IMR-90 (cell line): Measurements from ENCODE around the gene SBF2. TPM values are rescaled to one million over a fixed set of nuclear protein-coding genes. Genes with fewer than 3 reads are reported as not detected.

Experiments used
- ATAC-seq: fragments of 200-7000 bp; cut with Tn5 transposase; 2 replicates; pipeline ENCODE4 v1.9.1; 2020; ENCODE audit warnings: low read depth, mild to moderate bottlenecking, moderate library complexity
- BruUV-seq: library from RNA; stranded (reverse); fragments of 400-500 nt; replicated peaks from 2 replicates; lab custom pipeline; 2021; lab: Mats Ljungman, UMichigan
- CTCF ChIA-PET: fragments of 300-600 bp; formaldehyde crosslinking; extraction: SDS; loops from one replicate; lab custom pipeline; 2021; ENCODE audit warnings: antibody characterized with exemption; lab: Yijun Ruan, JAX
- POLR2A ChIA-PET: fragments of 300-600 bp; sonication (Branson Sonifier 250); formaldehyde crosslinking; loops from one replicate; lab custom pipeline; 2022; ENCODE audit warnings: antibody characterized with exemption; ENCODE audit not compliant: unreplicated experiment; lab: Charles Lee
- DNase-seq: peaks from one replicate; pipeline ENCODE4 v3.0.0; 2013
- H2AFZ ChIP-seq: replicated peaks from 2 replicates; pipeline ENCODE3; 2013; ENCODE audit warnings: low read length, mild to moderate bottlenecking; ENCODE audit not compliant: poor library complexity
- H2AK5ac ChIP-seq: 2 replicates; pipeline ENCODE4 v1.6.1; 2013; ENCODE audit warnings: low read depth, low read length, inconsistent platforms
- H2AK9ac ChIP-seq: replicated peaks from 2 replicates; pipeline ENCODE3; 2013; ENCODE audit warnings: mild to moderate bottlenecking, low read depth, low read length, moderate library complexity; ENCODE audit not compliant: poor library complexity
- H2BK120ac ChIP-seq: 2 replicates; pipeline ENCODE4 v1.6.1; 2013; ENCODE audit warnings: low read depth, low read length, inconsistent platforms
- H2BK15ac ChIP-seq: 3 replicates; pipeline ENCODE4 v1.6.1; 2013; ENCODE audit warnings: low read depth, low read length, inconsistent platforms
- H2BK20ac ChIP-seq: 2 replicates; pipeline ENCODE4 v1.6.1; 2013; ENCODE audit warnings: low read depth, mild to moderate bottlenecking, inconsistent platforms, low read length, moderate library complexity
- H2BK5ac ChIP-seq: 2 replicates; pipeline ENCODE4 v1.6.1; 2013; ENCODE audit warnings: mild to moderate bottlenecking, low read depth, low read length, inconsistent platforms; ENCODE audit not compliant: poor library complexity, severe bottlenecking
- H3K14ac ChIP-seq: replicated peaks from 2 replicates; pipeline ENCODE4 v1.6.1; 2013; ENCODE audit warnings: low read depth, low read length, inconsistent platforms
- H3K18ac ChIP-seq: 2 replicates; pipeline ENCODE4 v1.6.1; 2013; ENCODE audit warnings: low read depth, low read length, control low read depth
- H3K23ac ChIP-seq: 2 replicates; pipeline ENCODE4 v1.6.1; 2013; ENCODE audit warnings: low read depth, low read length, inconsistent platforms
- H3K27ac ChIP-seq: 2 replicates; pipeline ENCODE4 v1.5.1; 2013; ENCODE audit warnings: mild to moderate bottlenecking, control low read depth, low read length; ENCODE audit not compliant: insufficient read depth
- H3K27me3 ChIP-seq: 2 replicates; pipeline ENCODE4 v1.6.1; 2013; ENCODE audit warnings: low read length; ENCODE audit not compliant: control insufficient read depth, insufficient read depth
- H3K36me3 ChIP-seq: 2 replicates; pipeline ENCODE4 v1.6.1; 2013; ENCODE audit warnings: low read length, mixed read lengths; ENCODE audit not compliant: control insufficient read depth, insufficient read depth
- H3K4ac ChIP-seq: 2 replicates; pipeline ENCODE4 v1.6.1; 2013; ENCODE audit warnings: low read depth, low read length, inconsistent platforms
- H3K4me1 ChIP-seq: 2 replicates; pipeline ENCODE4 v1.6.1; 2013; ENCODE audit warnings: low read length, mixed read lengths; ENCODE audit not compliant: control insufficient read depth, insufficient read depth
- H3K4me2 ChIP-seq: 2 replicates; pipeline ENCODE4 v1.6.1; 2013; ENCODE audit warnings: low read depth, mild to moderate bottlenecking, control low read depth, low read length, moderate library complexity
- H3K4me3 ChIP-seq: 2 replicates; pipeline ENCODE4 v1.5.1; 2013; ENCODE audit warnings: low read depth, mild to moderate bottlenecking, control low read depth, low read length, moderate library complexity; ENCODE audit not compliant: insufficient read depth
- H3K56ac ChIP-seq: 2 replicates; pipeline ENCODE4 v1.6.1; 2013; ENCODE audit warnings: low read length, inconsistent platforms; ENCODE audit not compliant: insufficient read depth; ENCODE audit errors: extremely low read depth
- H3K79me1 ChIP-seq, 2 experiments: 2 replicates each; pipeline ENCODE4 v1.6.1; 2013; ENCODE audit warnings: low read length in 2 of 2, inconsistent platforms in 1 of 2, low read depth in 1 of 2
- H3K9ac ChIP-seq: 2 replicates; pipeline ENCODE4 v1.6.1; 2013; ENCODE audit warnings: low read depth, low read length, control low read depth
- H3K9me1 ChIP-seq: 2 replicates; pipeline ENCODE4 v1.6.1; 2013; ENCODE audit warnings: low read length, inconsistent platforms; ENCODE audit not compliant: insufficient read depth
- H3K9me3 ChIP-seq: 2 replicates; pipeline ENCODE4 v1.6.1; 2013; ENCODE audit warnings: low read length; ENCODE audit not compliant: control insufficient read depth, insufficient read depth
- H4K20me1 ChIP-seq: 2 replicates; pipeline ENCODE4 v1.6.1; 2013; ENCODE audit warnings: low read length, inconsistent platforms; ENCODE audit not compliant: insufficient read depth
- H4K5ac ChIP-seq: 2 replicates; pipeline ENCODE4 v1.6.1; 2013; ENCODE audit warnings: mild to moderate bottlenecking, low read depth, low read length, control low read depth
- H4K8ac ChIP-seq, 2 experiments: 2 replicates each; pipeline ENCODE4 v1.6.1; 2013; ENCODE audit warnings: low read depth in 2 of 2, low read length in 2 of 2, control low read depth in 1 of 2, inconsistent platforms in 1 of 2
- H4K91ac ChIP-seq: 2 replicates; pipeline ENCODE4 v1.6.1; 2013; ENCODE audit warnings: low read depth, low read length, inconsistent platforms; ENCODE audit not compliant: insufficient read depth
- FOS ChIP-seq: fragments of 150-350 bp; IDR thresholded peaks from 2 replicates; pipeline ENCODE4 v1.6.1; 2016; ENCODE audit warnings: low read depth, low read length
- MAFK ChIP-seq: IDR thresholded peaks from 2 replicates; pipeline ENCODE4 v1.6.1; 2012; ENCODE audit warnings: low read depth, low read length, improper control_type of control experiment
- MAZ ChIP-seq: IDR thresholded peaks from 2 replicates; pipeline ENCODE4 v1.6.1; 2012; ENCODE audit warnings: low read depth, mild to moderate bottlenecking, low read length, improper control_type of control experiment, moderate library complexity, borderline replicate concordance
- MXI1 ChIP-seq: IDR thresholded peaks from 2 replicates; pipeline ENCODE4 v1.6.1; 2012; ENCODE audit warnings: low read depth, mild to moderate bottlenecking, low read length, moderate library complexity, borderline replicate concordance
- NFE2L2 ChIP-seq: fragments of 150-350 bp; IDR thresholded peaks from 2 replicates; pipeline ENCODE4 v1.6.1; 2016; ENCODE audit warnings: low read depth, mild to moderate bottlenecking, low read length
- POLR2A ChIP-seq: IDR thresholded peaks from 2 replicates; pipeline ENCODE4 v1.6.1; 2012; ENCODE audit warnings: mild to moderate bottlenecking, low read depth, low read length
- RAD21 ChIP-seq: IDR thresholded peaks from 2 replicates; pipeline ENCODE4 v1.6.1; 2012; ENCODE audit warnings: low read length, improper control_type of control experiment
- RCOR1 ChIP-seq: IDR thresholded peaks from 2 replicates; pipeline ENCODE4 v1.6.1; 2012; ENCODE audit warnings: mild to moderate bottlenecking, low read length, improper control_type of control experiment; ENCODE audit not compliant: insufficient replicate concordance
- USF2 ChIP-seq: fragments of 150-350 bp; IDR thresholded peaks from 2 replicates; pipeline ENCODE4 v1.6.1; 2017; ENCODE audit warnings: mild to moderate bottlenecking, antibody characterized with exemption, low read length, low read depth
- WGBS, 2 experiments: methylation state at CpG; one replicate each; pipeline versions ENCODE4 v1.1.5 to v1.1.7; 2013; ENCODE audit warnings: missing lambda C conversion rate in 2 of 2; ENCODE audit not compliant: insufficient read length in 1 of 2; ENCODE audit errors: extremely low coverage in 2 of 2; 5-methylcytosine and 5-hydroxymethylcytosine counted together
- dilution Hi-C: fragments of 300-500 bp; cut with HindIII; formaldehyde crosslinking; loops from one replicate; pipeline ENCODE4 v1.14.3; 2018; ENCODE audit warnings: low sequenced_read_pairs; ENCODE audit not compliant: unreplicated experiment
- in situ Hi-C: fragments of 300-500 bp; cut with MboI; formaldehyde crosslinking; loops from 3 replicates; pipeline ENCODE4 v1.14.3; 2019; ENCODE audit warnings: low sequenced_read_pairs, inconsistent platforms, mixed read lengths
- intact Hi-C: fragments of 100-400 bp; cut with micrococcal nuclease; formaldehyde crosslinking; loops from 2 replicates; pipeline ENCODE4 v1.10.0; 2022
- polyA plus RNA-seq, 3 experiments: library from polyadenylated mRNA; depleted of rRNA; stranded (reverse); fragments of >200 nt; gene quantifications; 2 replicates each; pipeline ENCODE4 v1.2.3, GENCODE V29; 2012; ENCODE audit warnings: low replicate concordance in 1 of 3
- total RNA-seq: library from RNA; depleted of rRNA; stranded (reverse); fragments of >200 nt; gene quantifications from 2 replicates; pipeline ENCODE4 v1.2.3, GENCODE V29; 2012
- TF ChIP-seq, protein P1 (sequence below): fragments of 150-350 bp; IDR thresholded peaks from 2 replicates; pipeline ENCODE4 v1.6.1; 2016; ENCODE audit warnings: low read depth, mild to moderate bottlenecking, low read length, moderate library complexity, borderline replicate concordance

SBF2 gene
- total and polyA plus RNA-seq, 2 of the 4 experiments (the other 2 are of a cell fraction): 23.8 to 51.8 TPM

- no peak for TF ChIP-seq USF2
- TF ChIP-seq MAZ: no peak
- TF ChIP-seq MXI1: no peak
These were observed 342.2 kb downstream of the SBF2 start (continued) for GRCh38 chr11:9951807-9952206.

DNA sequence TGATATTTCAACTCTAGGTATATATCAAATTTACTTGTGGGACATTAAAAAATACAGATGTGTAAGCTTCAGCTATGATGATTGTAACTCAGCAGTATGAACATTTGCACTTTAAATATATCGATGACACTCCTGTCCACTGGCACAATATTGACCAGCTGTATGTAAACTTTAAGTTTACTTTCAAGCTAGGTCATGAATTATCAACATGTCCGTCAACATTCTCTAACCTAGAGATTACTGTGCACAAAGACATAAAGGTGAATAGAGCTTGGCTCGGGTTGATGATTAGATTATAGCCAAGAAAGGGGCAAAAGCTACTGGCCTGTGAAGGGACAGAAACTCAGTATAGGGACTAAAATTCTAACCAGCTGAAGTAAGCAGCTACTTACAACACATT lies 343.6 kb downstream of the SBF2 start:
- H3K14ac ChIP-seq: no peak overlapping the region
- no peak overlapping the region for H3K18ac ChIP-seq
- no peak overlapping the region for H3K56ac ChIP-seq
- peaks cover 4% of the 10 kb centered on the region; the same call in 1 of the 2 replicates for H3K9me1 ChIP-seq
- H2BK120ac ChIP-seq: no peak overlapping the region
- ATAC-seq: no peak
- H3K23ac ChIP-seq: no peak overlapping the region
- no peak overlapping the region for H4K5ac ChIP-seq
- in situ Hi-C loops: loop anchor here (25.0 kb wide), 1 partner anchor 188 kb away; no protein-coding TSS in a partner anchor
- CTCF ChIA-PET: interaction anchor here (0.6 kb wide), 1 partner anchor 416 kb away, joined by 3 read pairs; no protein-coding TSS in a partner anchor
- no peak overlapping the region for H2AK9ac ChIP-seq
- no CpG with 5 or more reads among the region's 3 CpGs for WGBS, 2 experiments
- no peaks in the 10 kb centered on the region for H3K9me3 ChIP-seq
- intact Hi-C loops: no loop called here
- no peak overlapping the region for H3K27ac ChIP-seq
- DNase-seq: no peak
- peaks cover 7 to 12% of the 10 kb centered on the region in 2 experiments; a peak in 3 of 4 replicates for H3K79me1 ChIP-seq
- H3K9ac ChIP-seq: no peak overlapping the region
- H3K4me1 ChIP-seq: peaks cover 10% of the 10 kb centered on the region; the same call in 1 of the 2 replicates
- H4K20me1 ChIP-seq: no peaks in the 10 kb centered on the region
- H2BK20ac ChIP-seq: no peak overlapping the region
- H2BK15ac ChIP-seq: 0 out of 3 replicates have a peak overlapping the region, but pooled peaks have one; percentile 31
- no peak overlapping the region for H3K4me2 ChIP-seq
- no peak overlapping the region for H4K8ac ChIP-seq
- TF ChIP-seq RAD21: no peak
- no peak for TF ChIP-seq FOS
- TF ChIP-seq USF2: no peak
- no peak for TF ChIP-seq RCOR1
- TF ChIP-seq, protein P1, sequence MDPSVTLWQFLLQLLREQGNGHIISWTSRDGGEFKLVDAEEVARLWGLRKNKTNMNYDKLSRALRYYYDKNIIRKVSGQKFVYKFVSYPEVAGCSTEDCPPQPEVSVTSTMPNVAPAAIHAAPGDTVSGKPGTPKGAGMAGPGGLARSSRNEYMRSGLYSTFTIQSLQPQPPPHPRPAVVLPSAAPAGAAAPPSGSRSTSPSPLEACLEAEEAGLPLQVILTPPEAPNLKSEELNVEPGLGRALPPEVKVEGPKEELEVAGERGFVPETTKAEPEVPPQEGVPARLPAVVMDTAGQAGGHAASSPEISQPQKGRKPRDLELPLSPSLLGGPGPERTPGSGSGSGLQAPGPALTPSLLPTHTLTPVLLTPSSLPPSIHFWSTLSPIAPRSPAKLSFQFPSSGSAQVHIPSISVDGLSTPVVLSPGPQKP: no peak
- no peak for TF ChIP-seq MAFK
- TF ChIP-seq POLR2A: no peak
- TF ChIP-seq NFE2L2: no peak
- no peak overlapping the region for H3K4ac ChIP-seq
- H4K91ac ChIP-seq: no peak overlapping the region
- no peak overlapping the region for H2AK5ac ChIP-seq
- H3K27me3 ChIP-seq: no peaks in the 10 kb centered on the region
- H2BK5ac ChIP-seq: no peak overlapping the region
- dilution Hi-C loops: no loop called here
- no peak overlapping the region for H2AFZ ChIP-seq
- POLR2A ChIA-PET: no interaction called here
- peaks cover 4% of the 10 kb centered on the region; the same call in 1 of the 2 replicates for H3K36me3 ChIP-seq
- BruUV-seq: no TSS peak
- no peak overlapping the region for H3K4me3 ChIP-seq
